Umbilical cord (tissue), 2 donors: ENCODE data around the gene CEP295NL. TPM values are rescaled to one million over a fixed set of nuclear protein-coding genes. Genes with fewer than 3 reads are reported as not detected.
"Not testable (repeated sequence)": the region's sequence is repeated elsewhere in the genome, so short reads cannot be mapped to it uniquely, and the experiment has no call there.

Source experiments
- DNase-seq: peaks from one replicate; pipeline ENCODE4 v3.0.0-alpha.2; 2015; ENCODE audit warnings: low spot score
- total RNA-seq: library from RNA; depleted of rRNA; stranded (reverse); fragments of >200 nt; gene quantifications from one replicate; pipeline ENCODE4 v1.2.3, GENCODE V29; 2014; ENCODE audit warnings: low replicate concordance; ENCODE audit not compliant: insufficient read depth

The CEP295NL gene, protein sequence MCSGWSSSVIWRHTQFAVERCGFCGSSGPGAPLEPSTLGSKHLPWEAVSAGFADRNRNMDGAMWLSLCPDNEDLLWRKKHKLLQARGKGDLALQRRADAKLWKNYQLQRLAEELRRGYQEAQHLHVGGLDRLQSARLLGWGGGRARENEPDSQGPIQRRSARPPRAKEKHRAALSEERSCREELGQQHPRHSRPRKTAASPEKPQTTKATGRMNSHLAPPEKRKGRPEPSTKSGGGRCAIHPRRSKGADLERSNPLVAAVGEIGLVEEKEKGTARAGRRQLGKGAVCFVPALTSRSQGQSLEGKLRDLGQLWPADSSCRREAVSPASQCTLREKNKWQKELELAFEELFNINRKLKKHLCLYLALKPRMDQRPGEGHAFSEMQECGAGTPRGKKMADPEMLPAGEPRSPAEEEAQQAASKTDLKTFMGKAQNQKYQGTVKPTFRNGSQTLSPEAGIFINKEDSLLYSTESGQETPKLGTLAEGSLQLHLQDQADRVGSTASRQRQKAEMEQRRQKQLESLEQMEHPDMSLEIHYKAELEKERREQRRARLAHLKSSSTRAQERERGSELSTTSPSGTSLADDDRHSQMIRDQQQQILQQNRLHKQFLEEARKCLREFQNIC
- total RNA-seq = 3.9 TPM

- no peak for DNase-seq
Observed at GRCh38 chr17:78903101-78903779, at the start of gene CEP295NL. CEP295NL (minus strand) TSS chr17:78903201; CDS start chr17:78901828, 1,373 bp downstream.

DNA sequence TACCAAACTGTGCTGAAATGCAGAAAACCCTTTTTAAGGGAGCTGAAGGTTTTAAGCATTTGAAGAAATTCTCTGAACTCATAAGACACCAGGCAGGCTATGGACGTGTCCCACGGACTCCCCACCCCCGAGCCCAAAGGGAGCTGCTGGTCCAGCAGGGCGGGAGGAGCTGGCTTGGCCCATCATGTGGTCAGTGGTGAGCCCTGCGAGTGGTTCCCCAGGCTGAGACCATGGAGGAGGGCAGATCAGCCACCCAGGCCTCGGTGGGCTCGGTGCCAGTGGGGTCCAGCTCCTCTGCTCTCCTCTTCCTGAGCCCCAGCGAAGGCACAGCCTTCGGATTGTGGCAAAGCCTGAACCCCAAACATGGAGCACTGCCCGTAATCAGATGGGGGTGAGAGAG, 49.7 kb upstream of the CEP295NL start:
- no peak for DNase-seq

- DNase-seq = no peak
Observed at GRCh38 chr17:78951967-78952551, 49.1 kb upstream of the CEP295NL start.

GRCh38 chr17:78950870-78951269, 47.9 kb upstream of the CEP295NL start:
- no peak for DNase-seq

DNA sequence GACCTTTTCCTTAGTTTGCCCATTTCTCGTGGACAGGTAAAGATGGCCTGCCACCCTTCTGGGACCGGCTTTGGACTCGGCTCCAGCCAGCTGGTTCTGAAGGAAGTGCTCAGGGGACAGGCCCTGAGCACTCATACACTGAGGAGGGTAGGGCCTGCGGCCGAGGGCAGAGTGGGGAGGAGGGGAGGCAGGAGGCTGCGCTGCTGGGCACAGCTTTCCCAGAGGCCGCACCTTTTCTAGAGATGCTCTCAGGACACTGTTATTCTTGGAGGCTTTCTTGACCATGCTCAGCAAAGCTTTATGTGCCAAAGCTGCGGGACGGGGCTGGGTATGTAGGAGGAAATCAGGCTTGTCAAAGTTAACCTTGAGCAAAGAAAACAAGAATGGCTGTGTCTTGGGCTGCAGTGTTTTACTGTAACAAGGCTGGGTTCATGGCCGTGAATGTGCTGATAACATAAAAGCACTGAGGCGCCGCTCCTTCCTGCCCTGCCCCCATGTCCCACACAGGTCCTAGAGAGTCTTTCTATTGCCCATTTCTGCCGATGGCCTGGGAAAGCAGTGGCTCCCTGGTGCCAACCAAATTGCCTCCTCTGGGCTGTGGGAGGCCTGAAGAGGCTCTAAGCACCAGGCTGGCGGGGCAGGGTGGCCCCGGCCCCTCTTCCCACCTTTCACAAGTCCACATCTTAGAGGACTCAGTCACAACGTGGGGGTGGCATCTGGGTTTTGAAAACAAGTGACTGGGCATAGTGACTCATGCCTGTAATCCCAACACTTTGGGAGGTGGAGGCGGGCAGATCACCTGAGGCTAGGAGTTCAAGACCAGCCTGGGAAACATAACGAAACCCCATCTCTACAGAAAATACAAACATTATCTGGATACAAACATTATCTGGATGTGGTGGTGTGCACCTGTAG, 44.5 kb upstream of the CEP295NL start:
- DNase-seq = no peak

GRCh38 chr17:78946631-78947030, 43.6 kb upstream of the CEP295NL start:
- DNase-seq = no peak

DNA sequence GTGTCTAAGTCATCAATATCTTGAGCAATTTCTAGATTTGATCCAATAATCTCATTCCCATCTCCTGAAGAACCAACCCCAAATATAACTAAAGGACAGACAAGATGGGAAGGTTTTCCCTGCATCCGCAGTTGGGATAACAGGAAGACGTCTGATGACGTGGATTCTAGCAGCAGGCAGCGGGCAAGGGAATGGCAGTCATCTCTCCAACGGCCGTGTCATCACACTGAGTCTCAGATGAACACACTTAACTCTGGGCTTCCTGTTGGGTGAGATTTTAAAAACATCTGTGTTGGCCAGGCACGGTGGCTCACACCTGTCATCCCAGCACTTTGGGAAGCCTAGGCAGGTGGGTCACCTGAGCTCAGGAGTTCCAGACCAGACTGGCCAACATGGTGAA, 43.1 kb upstream of the CEP295NL start:
- DNase-seq = no peak

- DNase-seq = not testable (repeated sequence)
Observed at GRCh38 chr17:78945455-78945854, 42.5 kb upstream of the CEP295NL start.

- no peak for DNase-seq
Observed at GRCh38 chr17:78944956-78945355, 42.0 kb upstream of the CEP295NL start.

DNA sequence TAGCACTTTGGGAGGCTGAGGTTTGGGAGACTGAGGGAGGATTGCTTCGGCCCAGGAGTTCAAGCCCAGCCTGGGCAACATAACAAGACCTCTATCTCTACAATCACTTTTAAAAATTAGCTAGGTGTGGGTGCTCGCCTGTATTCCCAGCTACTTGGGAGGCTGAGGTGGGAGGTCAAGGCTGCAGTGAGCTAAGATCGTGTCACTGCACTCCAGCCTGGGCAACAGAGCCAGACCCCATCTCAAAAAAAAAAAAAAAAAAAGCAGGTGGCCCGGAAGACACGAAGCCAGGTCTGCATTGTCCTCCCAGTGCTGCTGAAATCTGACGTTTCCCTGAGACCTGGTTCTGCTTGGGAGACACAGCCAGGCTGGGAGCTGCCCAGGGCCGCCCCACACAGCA, 41.0 kb upstream of the CEP295NL start:
- no peak for DNase-seq

- peak; percentile 43 for DNase-seq
Observed at GRCh38 chr17:78940708-78941107, 37.7 kb upstream of the CEP295NL start.

- peak; percentile 52 for DNase-seq
Observed at GRCh38 chr17:78940258-78940657, 37.3 kb upstream of the CEP295NL start.

GRCh38 chr17:78939615-78940014, 36.6 kb upstream of the CEP295NL start:
- no peak for DNase-seq

- DNase-seq = no peak
Observed at GRCh38 chr17:78937561-78937960, 34.6 kb upstream of the CEP295NL start.

GRCh38 chr17:78935419-78936323, 32.7 kb upstream of the CEP295NL start:
- peak; percentile 91 for DNase-seq

DNA sequence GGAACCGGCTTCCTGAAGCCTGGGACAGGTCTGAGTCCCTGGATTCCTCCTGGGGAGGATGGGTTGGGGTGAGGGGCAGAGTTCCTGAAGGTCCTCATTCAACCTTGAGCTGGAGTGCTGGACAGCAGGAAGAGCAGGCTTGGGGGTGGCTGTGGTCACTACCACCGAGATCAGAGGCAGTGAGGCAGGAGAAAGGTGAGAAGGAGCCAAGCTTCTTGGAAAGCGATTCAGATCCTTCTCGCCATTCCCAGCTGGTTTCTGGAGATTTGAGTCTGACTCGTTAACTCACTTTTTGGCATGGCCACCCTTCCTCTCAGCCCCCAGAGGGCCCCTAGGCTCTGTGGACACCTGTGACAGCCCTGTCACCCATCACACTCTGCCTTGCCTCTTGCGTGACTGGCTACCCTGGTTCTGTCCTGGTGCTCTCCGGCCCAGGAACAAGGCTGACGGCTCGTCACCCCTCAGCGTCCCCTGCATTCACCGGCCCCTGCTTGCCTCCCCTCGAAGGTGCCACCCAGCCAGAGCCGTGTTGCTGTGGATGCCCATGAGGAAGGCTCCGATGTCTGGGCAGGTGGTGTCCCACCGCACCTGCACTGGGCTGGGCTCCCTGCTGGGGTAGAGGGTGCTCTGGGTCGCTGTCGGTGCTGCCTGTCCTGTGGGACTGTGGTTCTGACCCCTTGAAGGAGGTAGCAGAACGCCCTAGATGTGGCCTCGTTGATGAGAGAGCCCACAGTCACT, 31.8 kb upstream of the CEP295NL start:
- DNase-seq = no peak

DNA sequence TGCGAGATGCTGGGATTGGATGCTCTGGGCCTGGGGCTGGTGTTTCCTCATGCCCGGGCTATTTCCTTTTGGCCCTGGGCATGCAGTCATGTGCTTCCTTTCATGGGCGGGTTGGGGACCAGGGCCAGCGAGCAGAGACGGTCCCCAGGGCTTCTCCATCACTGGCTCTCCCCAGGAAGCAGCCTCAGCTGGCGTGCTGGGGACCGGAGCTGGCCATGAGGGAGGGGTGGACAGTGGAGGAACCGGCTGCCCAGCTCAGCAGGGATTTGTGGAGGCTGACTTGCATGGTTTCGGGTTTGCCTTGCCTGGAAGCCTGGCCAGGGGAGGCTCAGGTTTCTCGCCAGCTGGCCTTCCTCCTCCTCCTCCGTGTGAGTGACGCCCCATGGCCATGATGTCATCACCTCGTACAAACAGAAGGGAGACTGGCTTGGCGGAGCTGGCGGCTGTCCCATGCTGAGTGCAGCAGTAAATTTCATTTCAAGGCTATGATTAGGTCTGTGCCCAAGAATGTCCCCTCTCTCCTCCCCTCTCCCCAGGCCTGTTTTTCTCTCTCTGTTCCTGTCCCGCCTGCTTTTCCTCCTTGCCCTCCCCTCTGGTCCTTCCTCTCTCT, 31.1 kb upstream of the CEP295NL start:
- DNase-seq = peak; percentile 95

DNA sequence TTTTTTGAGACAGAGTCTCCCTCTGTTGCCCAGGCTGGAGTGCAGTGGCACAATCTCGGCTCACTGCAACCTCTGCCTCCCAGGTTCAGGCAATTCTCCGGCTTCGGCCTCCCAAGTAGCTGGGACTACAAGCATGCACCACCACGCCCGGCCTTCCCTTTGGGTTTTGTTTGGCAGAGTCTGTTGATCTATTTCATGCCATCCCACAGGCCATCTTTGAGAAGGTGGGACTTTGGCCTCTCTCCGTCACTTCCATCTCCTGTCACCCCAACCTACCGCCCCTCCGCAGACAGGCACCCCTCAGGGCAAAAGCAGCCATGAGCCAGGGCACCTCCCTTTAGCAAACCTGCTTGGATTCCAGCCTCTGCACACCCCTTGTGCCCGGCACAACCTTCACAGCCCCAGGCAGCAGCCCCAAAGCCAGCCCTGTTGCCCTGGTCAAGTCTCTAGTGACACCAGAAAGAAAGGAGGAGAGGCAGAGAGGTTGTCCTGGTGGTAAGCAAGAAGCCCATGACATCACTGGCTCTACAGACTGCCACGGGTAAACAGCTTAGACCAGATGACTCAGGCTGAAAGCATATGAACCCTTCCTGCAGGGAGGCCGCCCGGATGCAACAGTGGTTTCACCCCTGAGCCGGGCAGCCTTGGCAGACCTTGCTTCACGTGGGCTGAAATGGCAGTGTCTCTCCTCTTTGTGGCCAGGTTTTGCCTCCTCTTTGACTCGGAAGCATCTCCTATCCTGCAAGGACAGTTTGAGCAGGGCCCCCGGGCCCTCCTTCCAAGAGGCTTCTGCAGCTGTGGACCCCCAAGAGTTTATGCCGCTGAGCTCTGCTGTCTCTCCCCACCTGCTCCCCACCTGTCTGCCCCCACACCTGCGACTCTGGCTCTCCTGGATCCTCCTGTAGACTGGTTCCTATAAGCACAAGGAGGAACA, 30.3 kb upstream of the CEP295NL start:
- DNase-seq = peak; percentile 66
